Measurements from ENCODE around the gene ATP6V0B.

Gene ATP6V0B

GRCh38 chr1:43982808-43983207 is 8.0 kb downstream of the ATP6V0B start:
- DNase-seq = peak in 1 of 51 donors; percentile 39

- peak in 1 of 51 donors; percentile 39 for DNase-seq
These were observed 8.6 kb downstream of the ATP6V0B start for GRCh38 chr1:43983253-43983899.

GRCh38 chr1:43984855-43985254 is 10.1 kb downstream of the ATP6V0B start:
- no peak for DNase-seq

- no peak for DNase-seq
These were observed 11.3 kb downstream of the ATP6V0B start for GRCh38 chr1:43985984-43986595.

GRCh38 chr1:43986712-43987111 is 12.0 kb downstream of the ATP6V0B start:
- no peak for DNase-seq

- DNase-seq = no peak
These were observed 12.6 kb downstream of the ATP6V0B start for GRCh38 chr1:43987159-43987902.

GRCh38 chr1:43990271-43991199 is 15.8 kb downstream of the ATP6V0B start:
- no peak for DNase-seq

- DNase-seq = no peak
These were observed 16.4 kb downstream of the ATP6V0B start for GRCh38 chr1:43991200-43991475.

- peak in 49 of 51 donors; percentile 20 to 90 (median 79) for DNase-seq
These were observed 16.9 kb downstream of the ATP6V0B start, which contains the start of gene CCDC24 for GRCh38 chr1:43991476-43992231. CCDC24 (plus strand) TSS chr1:43991599; CDS start chr1:43991879, 280 bp downstream.

GRCh38 chr1:43992232-43992995 is 17.7 kb downstream of the ATP6V0B start:
- DNase-seq = peak in 1 of 51 donors; percentile 34

- no peak for DNase-seq
These were observed 18.6 kb downstream of the ATP6V0B start for GRCh38 chr1:43993206-43993914.

GRCh38 chr1:43994071-43994470 is 19.3 kb downstream of the ATP6V0B start:
- DNase-seq = no peak

- DNase-seq = peak in 4 of 51 donors; percentile 10 to 15 (median 12)
These were observed 20.3 kb downstream of the ATP6V0B start for GRCh38 chr1:43994794-43995790.

- DNase-seq = peak in 13 of 51 donors; percentile 11 to 46 (median 31)
These were observed 21.4 kb downstream of the ATP6V0B start for GRCh38 chr1:43995984-43996732.

- DNase-seq = no peak
These were observed 22.0 kb downstream of the ATP6V0B start for GRCh38 chr1:43996733-43997115.

- no peak for DNase-seq
These were observed 22.7 kb downstream of the ATP6V0B start for GRCh38 chr1:43997295-43997999.

- DNase-seq = no peak
These were observed 23.2 kb downstream of the ATP6V0B start for GRCh38 chr1:43998000-43998378.

All from hypothalamus (tissue), 51 donors.